SK-N-SH treated with all-trans-retinoic acid at 6 μM for 48 hours (cell line): ENCODE results near the gene ERP44.

ENCODE experiments used
- ATAC-seq: fragments of 200-7000 bp; cut with Tn5 transposase; 3 replicates; pipeline ENCODE4 v1.9.1; 2020; ENCODE audit warnings: mild to moderate bottlenecking, moderate library complexity
- ARNTL ChIP-seq: fragments of 450-650 bp; formaldehyde crosslinking; IDR thresholded peaks from 2 replicates; pipeline ENCODE4 v1.5.0; 2020; ENCODE audit warnings: low read depth, mild to moderate bottlenecking, moderate library complexity, borderline replicate concordance
- CREB5 ChIP-seq: fragments of 250-450 bp; sonication (Bioruptor Pico); IDR thresholded peaks from 2 replicates; pipeline ENCODE4 v1.5.1; 2020; ENCODE audit warnings: low read depth, mild to moderate bottlenecking, moderate library complexity
- CSDC2 ChIP-seq: fragments of 250-450 bp; sonication (Bioruptor Pico); IDR thresholded peaks from 2 replicates; pipeline ENCODE4 v1.5.0; 2020; ENCODE audit warnings: mild to moderate bottlenecking, moderate library complexity
- CSRNP3 ChIP-seq: fragments of 250-450 bp; sonication (Bioruptor Pico); IDR thresholded peaks from 2 replicates; pipeline ENCODE4 v1.5.1; 2021; ENCODE audit warnings: mild to moderate bottlenecking, moderate library complexity
- GLIS3 ChIP-seq: fragments of 250-450 bp; sonication (Bioruptor Pico); IDR thresholded peaks from 2 replicates; pipeline ENCODE4 v1.5.0; 2020; ENCODE audit warnings: mild to moderate bottlenecking, moderate library complexity
- ISL1 ChIP-seq: fragments of 250-450 bp; sonication (Bioruptor Pico); IDR thresholded peaks from 2 replicates; pipeline ENCODE4 v2.1.2; 2022; ENCODE audit warnings: mild to moderate bottlenecking, moderate library complexity
- OSR1 ChIP-seq: fragments of 250-450 bp; sonication (Bioruptor Pico); IDR thresholded peaks from 2 replicates; pipeline ENCODE4 v1.8.0; 2022; ENCODE audit warnings: moderate library complexity, mild to moderate bottlenecking, inconsistent platforms
- PATZ1 ChIP-seq: fragments of 250-450 bp; sonication (Bioruptor Pico); IDR thresholded peaks from 2 replicates; pipeline ENCODE4 v1.8.0; 2020; ENCODE audit warnings: mild to moderate bottlenecking, moderate library complexity, borderline replicate concordance
- POU6F1 ChIP-seq: fragments of 250-450 bp; sonication (Bioruptor Pico); IDR thresholded peaks from 2 replicates; pipeline ENCODE4 v1.8.0; 2021; ENCODE audit warnings: low read depth, mild to moderate bottlenecking, moderate library complexity, borderline replicate concordance
- RARB ChIP-seq: fragments of 250-450 bp; sonication (Bioruptor Pico); IDR thresholded peaks from 2 replicates; pipeline ENCODE4 v1.8.0; 2021; ENCODE audit warnings: mild to moderate bottlenecking, moderate library complexity
- SNAI2 ChIP-seq: fragments of 250-450 bp; sonication (Bioruptor Pico); IDR thresholded peaks from 2 replicates; pipeline ENCODE4 v1.5.0; 2020; ENCODE audit warnings: mild to moderate bottlenecking, moderate library complexity
- TCF4 ChIP-seq: fragments of 250-450 bp; sonication (Bioruptor Pico); IDR thresholded peaks from 2 replicates; pipeline ENCODE4 v1.8.0; 2021; ENCODE audit warnings: mild to moderate bottlenecking, moderate library complexity, borderline replicate concordance
- TOX ChIP-seq: fragments of 250-450 bp; sonication (Bioruptor Pico); IDR thresholded peaks from 2 replicates; pipeline ENCODE4 v1.8.0; 2021; ENCODE audit warnings: mild to moderate bottlenecking, moderate library complexity, borderline replicate concordance
- TSHZ2 ChIP-seq: fragments of 250-450 bp; sonication (Bioruptor Pico); IDR thresholded peaks from 2 replicates; pipeline ENCODE4 v1.5.0; 2020; ENCODE audit warnings: mild to moderate bottlenecking, moderate library complexity
- ZC3H10 ChIP-seq: fragments of 250-450 bp; sonication (Bioruptor Pico); IDR thresholded peaks from 2 replicates; pipeline ENCODE4 v1.5.1; 2021; ENCODE audit warnings: mild to moderate bottlenecking, moderate library complexity
- ZFP3 ChIP-seq: fragments of 250-450 bp; sonication (Bioruptor Pico); IDR thresholded peaks from 2 replicates; pipeline ENCODE4 v1.5.0; 2020; ENCODE audit warnings: mild to moderate bottlenecking, moderate library complexity
- ZFP30 ChIP-seq: fragments of 450-650 bp; formaldehyde crosslinking; IDR thresholded peaks from 2 replicates; pipeline ENCODE4 v1.5.0; 2022; ENCODE audit warnings: mild to moderate bottlenecking, moderate library complexity
- ZNF565 ChIP-seq: fragments of 450-650 bp; formaldehyde crosslinking; conservative IDR thresholded peaks from 2 replicates; pipeline ENCODE4 v1.5.0; 2020; ENCODE audit warnings: low read depth, mild to moderate bottlenecking, moderate library complexity
- ZNF70 ChIP-seq: fragments of 450-650 bp; formaldehyde crosslinking; IDR thresholded peaks from 2 replicates; pipeline ENCODE4 v1.5.0; 2020; ENCODE audit warnings: mild to moderate bottlenecking, moderate library complexity
- ZNF8 ChIP-seq: fragments of 450-650 bp; formaldehyde crosslinking; IDR thresholded peaks from 2 replicates; pipeline ENCODE4 v1.5.0; 2020; ENCODE audit warnings: mild to moderate bottlenecking, moderate library complexity

Gene ERP44

GRCh38 chr9:100074093-100074492 lies 24.7 kb downstream of the ERP44 start:
- ATAC-seq, result no peak
- TF ChIP-seq RARB (CRISPR knock-in tag) (no peak), TSHZ2 (CRISPR knock-in tag) (no peak), ZNF70 (no peak), CREB5 (no peak)

- no peak for TF ChIP-seq ZNF70
- no peak for TF ChIP-seq ZC3H10 (CRISPR knock-in tag)
- TF ChIP-seq CSRNP3 (CRISPR knock-in tag), result no peak
- TF ChIP-seq ZNF8 (CRISPR knock-in tag), result no peak
Measured at GRCh38 chr9:100072805-100073204, 26.0 kb downstream of the ERP44 start.

GRCh38 chr9:100071271-100071670 lies 27.5 kb downstream of the ERP44 start:
- no peak for ATAC-seq
- TF ChIP-seq ISL1 (CRISPR knock-in tag) (no peak), OSR1 (CRISPR knock-in tag) (no peak), GLIS3 (CRISPR knock-in tag) (no peak), SNAI2 (CRISPR knock-in tag) (no peak), CREB5 (no peak), ZNF8 (CRISPR knock-in tag) (no peak), TSHZ2 (CRISPR knock-in tag) (no peak), ZNF565 (CRISPR knock-in tag) (no peak), ARNTL (CRISPR knock-in tag) (no peak), POU6F1 (CRISPR knock-in tag) (no peak), ZFP3 (CRISPR knock-in tag) (no peak), PATZ1 (CRISPR knock-in tag) (no peak), TCF4 (CRISPR knock-in tag) (no peak), CSDC2 (no peak), ZNF70 (no peak), TOX (no peak), RARB (CRISPR knock-in tag) (no peak), ZFP30 (no peak), CSRNP3 (CRISPR knock-in tag) (no peak), ZC3H10 (CRISPR knock-in tag) (no peak)

More at GRCh38 chr9:100072805-100073204, 26.0 kb downstream of the ERP44 start:
- ATAC-seq, result no peak
